Testis (tissue), 3 donors: ENCODE results near the gene PCID2. TPM values are rescaled to one million over a fixed set of nuclear protein-coding genes. Genes with fewer than 3 reads are reported as not detected.

Experiments
- DNase-seq: peaks from one replicate; pipeline ENCODE4 v3.0.0-alpha.2; 2019
- H3K27ac ChIP-seq, 2 donors: fragments of 200-600 bp; sonication (generic); one replicate each; pipeline ENCODE4 v1.5.1; 2019
- H3K27me3 ChIP-seq: fragments of 200-600 bp; sonication (generic); one replicate; pipeline ENCODE4 v1.5.1; 2019
- H3K36me3 ChIP-seq: fragments of 200-600 bp; sonication (generic); one replicate; pipeline ENCODE4 v1.5.1; 2017; ENCODE audit warnings: low read depth; ENCODE audit errors: missing control alignments
- H3K4me1 ChIP-seq: fragments of 200-600 bp; sonication (generic); one replicate; pipeline ENCODE4 v1.5.1; 2019
- H3K4me3 ChIP-seq, 2 donors: fragments of 200-600 bp; sonication (generic); one replicate each; pipeline ENCODE4 v1.5.1; 2017 to 2019
- H3K9me3 ChIP-seq: fragments of 200-600 bp; sonication (generic); one replicate; pipeline ENCODE4 v1.5.1; 2017
- POLR2A ChIP-seq: fragments of 450-650 bp; IDR thresholded peaks from one replicate; pipeline ENCODE4 v1.6.1; 2017; ENCODE audit warnings: antibody characterized with exemption, mild to moderate bottlenecking, moderate library complexity
- WGBS, 2 donors: methylation state at CpG; one replicate each; pipeline ENCODE4 v1.1.5; 2018; 5-methylcytosine and 5-hydroxymethylcytosine counted together
- intact Hi-C: fragments of 100-400 bp; cut with DNase I; formaldehyde crosslinking; loops from one replicate; pipeline ENCODE4 v1.15.1; 2023; ENCODE audit warnings: low total_unique reads
- polyA plus RNA-seq: library from polyadenylated mRNA; stranded (reverse); fragments of 350-450 nt; fragmentation: Illumina TruSeq; extraction: RNeasy Lipid Tissue Mini Kit (QIAGEN cat#74804); gene quantifications from one replicate; pipeline ENCODE4 v1.2.3, GENCODE V29; 2014; ENCODE audit warnings: low read depth, low replicate concordance; ENCODE audit not compliant: insufficient read depth
- total RNA-seq, 2 donors: library from RNA; depleted of rRNA; stranded (reverse); fragments of >200 nt; gene quantifications; one replicate each; pipeline ENCODE4 v1.2.3, GENCODE V29; 2016
- TF ChIP-seq, protein P1 (sequence below), 3 experiments: fragments of 450-650 bp in 2 of 3; fragments of 200-600 bp in 1 of 3; sonication (generic) in 1 of 3; IDR thresholded peaks; one replicate each; pipeline ENCODE4 v1.5.1; 2016 to 2019; ENCODE audit warnings: antibody characterized with exemption in 3 of 3, mild to moderate bottlenecking in 2 of 3, moderate library complexity in 1 of 3

The PCID2 gene
- total and polyA plus RNA-seq, 3 donors from 2014 or later = 72.2 to 130 (median 73.4) TPM

DNA sequence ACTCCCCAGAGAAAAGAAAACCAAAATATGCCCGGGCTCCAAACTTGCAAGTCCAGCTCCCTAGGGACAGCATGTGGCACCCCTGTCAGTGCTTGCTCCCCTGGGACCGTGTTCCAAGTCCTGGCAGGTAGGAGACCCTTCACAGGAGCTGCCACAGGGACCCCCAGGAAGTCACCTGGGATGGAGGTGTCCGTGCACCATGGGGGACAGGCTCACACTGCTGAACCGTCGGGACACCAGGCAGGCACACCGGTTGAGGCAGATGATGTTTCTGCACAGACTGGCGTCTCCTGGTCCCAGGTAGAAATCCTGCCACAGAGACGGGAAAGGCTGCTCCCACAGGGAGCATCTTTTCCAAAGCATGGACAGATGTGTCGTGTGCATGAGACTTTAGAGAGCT is 61.7 kb downstream of the PCID2 start:
- no peak for DNase-seq
- no peaks in the 10 kb centered on the region for H3K36me3 ChIP-seq
- no peak for TF ChIP-seq POLR2A
- TF ChIP-seq, protein P1, sequence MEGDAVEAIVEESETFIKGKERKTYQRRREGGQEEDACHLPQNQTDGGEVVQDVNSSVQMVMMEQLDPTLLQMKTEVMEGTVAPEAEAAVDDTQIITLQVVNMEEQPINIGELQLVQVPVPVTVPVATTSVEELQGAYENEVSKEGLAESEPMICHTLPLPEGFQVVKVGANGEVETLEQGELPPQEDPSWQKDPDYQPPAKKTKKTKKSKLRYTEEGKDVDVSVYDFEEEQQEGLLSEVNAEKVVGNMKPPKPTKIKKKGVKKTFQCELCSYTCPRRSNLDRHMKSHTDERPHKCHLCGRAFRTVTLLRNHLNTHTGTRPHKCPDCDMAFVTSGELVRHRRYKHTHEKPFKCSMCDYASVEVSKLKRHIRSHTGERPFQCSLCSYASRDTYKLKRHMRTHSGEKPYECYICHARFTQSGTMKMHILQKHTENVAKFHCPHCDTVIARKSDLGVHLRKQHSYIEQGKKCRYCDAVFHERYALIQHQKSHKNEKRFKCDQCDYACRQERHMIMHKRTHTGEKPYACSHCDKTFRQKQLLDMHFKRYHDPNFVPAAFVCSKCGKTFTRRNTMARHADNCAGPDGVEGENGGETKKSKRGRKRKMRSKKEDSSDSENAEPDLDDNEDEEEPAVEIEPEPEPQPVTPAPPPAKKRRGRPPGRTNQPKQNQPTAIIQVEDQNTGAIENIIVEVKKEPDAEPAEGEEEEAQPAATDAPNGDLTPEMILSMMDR (IDR thresholded peaks at IDR 0.05) = no peak
- H3K27me3 ChIP-seq = no peaks in the 10 kb centered on the region
- 74 to 77% methylated on average over 6 to 9 of the region's 9 CpGs for WGBS, 2 donors
- no peak overlapping the region for H3K27ac ChIP-seq
- intact Hi-C loops = no loop called here
- no peak overlapping the region for H3K4me3 ChIP-seq
- H3K4me1 ChIP-seq = no peaks in the 10 kb centered on the region
- H3K9me3 ChIP-seq = no peaks in the 10 kb centered on the region

DNA sequence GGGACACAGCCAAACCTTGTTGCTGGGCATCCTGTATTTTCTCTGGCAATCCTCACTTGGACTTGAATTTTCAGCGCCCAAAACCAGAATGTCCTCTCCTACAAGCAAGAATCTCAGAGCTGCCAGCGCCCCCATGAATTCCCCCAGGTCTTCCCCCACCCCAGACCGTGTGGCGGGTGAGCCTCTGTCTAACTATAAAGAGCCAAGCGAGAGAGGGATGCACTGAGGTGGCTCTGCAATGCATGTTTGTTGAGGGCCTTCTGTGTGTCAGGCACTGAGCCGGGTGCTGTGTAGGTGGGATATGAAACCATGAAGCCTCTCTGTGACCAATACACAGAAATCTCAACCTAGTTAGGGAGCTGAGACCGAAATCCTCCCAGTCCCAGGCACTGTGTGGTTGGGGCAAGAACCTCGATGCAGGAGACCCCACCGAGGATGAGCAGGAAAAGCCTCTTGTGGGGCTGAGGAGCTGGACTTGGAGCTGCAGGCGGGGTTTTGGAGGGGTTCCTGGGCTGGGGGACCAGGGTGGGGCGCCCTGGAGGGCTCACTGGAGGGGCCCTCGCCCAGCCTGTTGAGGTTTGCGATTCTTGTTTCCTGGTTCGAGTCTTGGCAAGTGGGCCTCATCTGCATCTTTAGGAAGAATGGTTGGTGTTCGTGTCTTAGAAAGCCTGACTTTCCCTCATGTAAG is 62.4 kb downstream of the PCID2 start:
- WGBS, 2 donors = 92 to 93% methylated on average over 15 of the region's 15 CpGs
- intact Hi-C loops = no loop called here
- H3K4me1 ChIP-seq = no peaks in the 10 kb centered on the region

DNA sequence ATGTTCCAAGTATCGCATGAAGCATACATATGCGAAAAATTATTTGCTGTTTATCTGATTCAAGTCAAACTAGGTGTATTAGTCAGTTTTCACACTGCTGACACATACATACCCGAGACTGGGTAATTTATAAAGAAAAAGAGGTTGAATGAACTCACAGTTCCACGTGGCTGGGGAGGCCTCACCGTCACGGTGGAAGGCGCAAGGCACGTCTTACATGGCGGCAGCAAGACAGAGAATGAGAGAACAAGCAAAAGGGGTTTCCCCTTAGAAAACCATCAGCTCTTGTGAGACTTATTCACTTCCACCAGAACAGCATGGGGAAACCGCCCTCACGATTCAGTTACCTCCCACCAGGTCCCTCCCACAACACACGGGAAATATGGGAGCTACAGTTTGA is 63.0 kb downstream of the PCID2 start:
- intact Hi-C loops = no loop called here
- 89 to 91% methylated on average over 12 of the region's 12 CpGs for WGBS, 2 donors
- TF ChIP-seq, protein P1 (IDR thresholded peaks at IDR 0.05) = no peak
- TF ChIP-seq POLR2A = no peak
- Histone ChIP-seq H3K4me1 (no peaks in the 10 kb centered on the region), H3K27me3 (no peaks in the 10 kb centered on the region), H3K9me3 (no peaks in the 10 kb centered on the region), H3K27ac (no peak overlapping the region), H3K36me3 (no peaks in the 10 kb centered on the region), H3K4me3 (no peak overlapping the region)
- no peak for DNase-seq

More for the DNA sequence above, 62.4 kb downstream of the PCID2 start:
- H3K9me3 ChIP-seq = no peaks in the 10 kb centered on the region
- no peaks in the 10 kb centered on the region for H3K36me3 ChIP-seq
- no peak overlapping the region for H3K27ac ChIP-seq
- no peak overlapping the region for H3K4me3 ChIP-seq
- no peaks in the 10 kb centered on the region for H3K27me3 ChIP-seq
- DNase-seq = no peak
- no peak for TF ChIP-seq POLR2A
- TF ChIP-seq, protein P1 (IDR thresholded peaks at IDR 0.05) = no peak

DNA sequence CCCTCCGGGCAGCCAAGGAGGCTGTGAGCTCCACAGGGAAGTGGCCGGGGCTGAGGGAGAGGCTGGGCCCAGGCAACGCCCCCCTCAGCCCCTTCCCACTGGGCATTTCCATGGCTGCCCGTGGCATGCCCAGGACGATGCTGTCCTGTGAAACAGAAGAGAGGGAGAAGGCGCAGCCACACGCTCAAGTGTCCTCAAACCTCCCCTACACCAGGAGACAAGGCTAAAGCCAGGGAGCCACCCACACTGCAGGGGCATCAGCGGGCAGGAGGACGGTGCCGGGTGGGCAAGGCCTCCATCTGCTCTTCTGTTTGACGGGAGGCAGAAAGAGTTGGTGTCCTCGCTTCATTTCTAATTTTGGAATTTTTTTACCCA is 64.2 kb downstream of the PCID2 start:
- no peak for DNase-seq
- intact Hi-C loops = no loop called here
- Histone ChIP-seq H3K4me1 (no peaks in the 10 kb centered on the region), H3K9me3 (no peaks in the 10 kb centered on the region), H3K27me3 (no peaks in the 10 kb centered on the region), H3K4me3 (no peak overlapping the region), H3K27ac (no peak overlapping the region), H3K36me3 (no peaks in the 10 kb centered on the region)
- no peak for TF ChIP-seq POLR2A
- TF ChIP-seq, protein P1 (IDR thresholded peaks at IDR 0.05) = no peak
- 93 to 97% methylated on average over 10 to 12 of the region's 12 CpGs for WGBS, 2 donors
